ENCODE results near the gene LRRC7.
A peak's percentile ranks its signal among the peaks of the same experiment; 100 is the strongest.
"Not testable (repeated sequence)": the region's sequence is repeated elsewhere in the genome, so short reads cannot be mapped to it uniquely, and the experiment has no call there.

LRRC7 gene

DNA sequence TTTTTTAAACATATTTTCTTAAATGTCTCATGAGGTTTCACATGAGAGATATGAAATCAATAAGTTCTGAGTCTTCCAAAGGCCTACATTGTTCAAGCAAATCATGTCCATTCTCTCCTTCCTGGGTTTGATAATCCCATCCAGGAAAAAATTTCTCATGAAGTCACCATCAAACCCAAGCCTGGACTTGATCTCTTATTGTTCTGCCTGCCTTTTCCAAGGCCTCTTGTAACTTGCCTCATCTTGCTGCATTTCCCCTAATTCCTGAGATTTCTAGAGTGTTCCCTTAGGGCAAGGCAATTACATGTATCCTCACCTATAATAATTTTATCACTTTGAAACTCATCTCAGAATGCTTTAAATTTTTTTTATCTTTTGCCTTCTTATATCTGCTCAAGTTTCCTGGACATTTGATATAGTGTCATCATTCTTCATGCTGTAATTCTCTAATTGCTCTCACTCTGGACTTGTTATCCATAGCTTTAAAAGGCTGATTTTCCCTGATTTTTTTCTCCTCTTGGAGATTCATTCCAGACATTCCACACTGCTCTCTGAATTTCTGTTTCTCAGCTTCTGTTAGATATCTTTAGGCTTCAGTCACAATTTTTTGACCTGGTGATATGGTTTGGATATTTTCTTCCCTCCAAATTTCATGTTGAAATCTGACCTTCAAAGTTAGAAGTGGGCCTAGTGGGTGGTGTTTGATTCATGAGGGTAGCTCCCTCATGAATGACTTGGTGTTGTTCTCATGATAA lies 126.4 kb downstream of the LRRC7 start:
- Histone ChIP-seq H3K36me3 (ENCODE audit: insufficient read depth, low read length) (no peaks in the 10 kb centered on the region), H3K9me3 (ENCODE audit: low read depth, low read length) (no peaks in the 10 kb centered on the region), H3K4me3 (no peak overlapping the region), H3K27ac (no peak overlapping the region), H3K9ac (ENCODE audit: insufficient read length) (no peak overlapping the region)
- no peak for DNase-seq (ENCODE audit: low read depth, low spot score)
- TF ChIP-seq POLR2AphosphoS5 (IDR thresholded peaks at IDR 0.05; ENCODE audit: borderline replicate concordance, low read depth, low read length) (no peak), EZH2 (IDR thresholded peaks at IDR 0.05) (no peak), FOXP2 (optimal IDR thresholded peaks at IDR 0.05; ENCODE audit: control extremely low read depth, extremely low read length, insufficient read depth) (no peak)

DNA sequence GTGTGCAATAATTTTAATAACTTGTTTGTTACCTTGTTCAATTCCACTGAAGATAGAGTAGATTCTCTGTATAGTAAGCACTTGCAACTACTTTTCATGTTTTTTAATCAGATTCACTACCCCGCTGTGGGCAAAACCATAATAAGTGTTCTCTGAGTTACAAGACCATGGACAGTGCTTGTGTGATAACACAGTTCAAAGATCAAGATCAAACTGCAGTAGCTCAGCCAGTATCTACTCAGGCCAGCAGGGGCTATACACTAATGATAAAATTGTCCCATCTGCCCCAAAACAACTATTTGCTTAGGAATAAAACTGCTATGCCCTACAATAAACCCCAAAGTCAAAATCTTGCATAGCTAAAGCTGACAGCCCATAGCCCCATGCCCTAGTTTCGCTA lies 129.6 kb downstream of the LRRC7 start:
- Histone ChIP-seq H3K4me3 (no peak overlapping the region), H3K9me3 (ENCODE audit: low read depth, low read length) (no peaks in the 10 kb centered on the region), H3K9ac (ENCODE audit: insufficient read length) (no peak overlapping the region), H3K27ac (no peak overlapping the region), H3K36me3 (ENCODE audit: insufficient read depth, low read length) (no peaks in the 10 kb centered on the region)
- no peak for DNase-seq (ENCODE audit: low read depth, low spot score)
- TF ChIP-seq EZH2 (IDR thresholded peaks at IDR 0.05) (no peak), FOXP2 (optimal IDR thresholded peaks at IDR 0.05; ENCODE audit: control extremely low read depth, extremely low read length, insufficient read depth) (no peak), POLR2AphosphoS5 (IDR thresholded peaks at IDR 0.05; ENCODE audit: borderline replicate concordance, low read depth, low read length) (no peak)

DNA sequence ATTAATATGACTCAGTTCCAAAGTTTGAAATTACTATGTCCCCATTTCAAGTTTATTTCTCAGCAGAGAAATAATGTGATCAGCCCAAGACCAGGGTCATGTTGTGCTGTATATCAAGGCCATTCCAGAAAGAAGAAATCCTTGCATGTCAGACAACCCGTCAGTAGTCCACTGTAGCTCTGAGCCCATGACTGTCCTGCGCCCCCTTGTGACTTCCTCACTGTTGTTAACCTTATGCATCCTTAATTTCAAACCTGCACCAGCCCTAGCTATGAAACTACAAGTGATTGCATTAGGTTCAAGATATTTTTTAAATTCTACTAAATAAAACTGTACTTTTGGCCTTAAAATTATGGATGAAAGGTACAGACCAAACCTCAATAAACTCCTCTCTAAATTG lies 133.0 kb downstream of the LRRC7 start:
- Histone ChIP-seq H3K4me3 (no peak overlapping the region), H3K9me3 (ENCODE audit: low read depth, low read length) (no peaks in the 10 kb centered on the region), H3K36me3 (ENCODE audit: insufficient read depth, low read length) (no peaks in the 10 kb centered on the region), H3K9ac (ENCODE audit: insufficient read length) (no peak overlapping the region), H3K27ac (no peak overlapping the region)
- no peak for DNase-seq (ENCODE audit: low read depth, low spot score)
- TF ChIP-seq FOXP2 (optimal IDR thresholded peaks at IDR 0.05; ENCODE audit: control extremely low read depth, extremely low read length, insufficient read depth) (no peak), POLR2AphosphoS5 (IDR thresholded peaks at IDR 0.05; ENCODE audit: borderline replicate concordance, low read depth, low read length) (no peak), EZH2 (IDR thresholded peaks at IDR 0.05) (no peak)

DNA sequence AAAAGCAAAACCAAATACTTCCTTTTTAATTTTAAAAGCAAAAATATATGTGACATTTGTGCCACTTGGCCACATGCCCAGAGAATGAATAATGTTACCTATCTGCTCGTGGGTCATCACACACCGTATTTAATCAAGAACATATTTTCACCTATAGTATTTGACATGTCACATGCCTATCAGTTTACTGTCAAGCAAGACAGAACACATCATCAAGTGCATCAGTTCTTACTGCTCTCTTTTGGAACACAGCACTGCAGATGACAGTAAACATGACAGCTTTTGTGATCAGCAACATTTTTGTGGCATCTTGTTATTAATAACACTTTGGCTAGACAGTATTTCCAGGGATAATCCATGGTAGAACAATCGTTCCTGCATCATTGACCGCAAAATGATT lies 134.4 kb downstream of the LRRC7 start:
- Histone ChIP-seq H3K4me3 (no peak overlapping the region), H3K27ac (no peak overlapping the region), H3K9ac (ENCODE audit: insufficient read length) (no peak overlapping the region), H3K9me3 (ENCODE audit: low read depth, low read length) (no peaks in the 10 kb centered on the region), H3K36me3 (ENCODE audit: insufficient read depth, low read length) (no peaks in the 10 kb centered on the region)
- no peak for DNase-seq (ENCODE audit: low read depth, low spot score)
- no peak for TF ChIP-seq FOXP2 (optimal IDR thresholded peaks at IDR 0.05; ENCODE audit: control extremely low read depth, extremely low read length, insufficient read depth)
- TF ChIP-seq EZH2 (IDR thresholded peaks at IDR 0.05), result no peak
- no peak for TF ChIP-seq POLR2AphosphoS5 (IDR thresholded peaks at IDR 0.05; ENCODE audit: borderline replicate concordance, low read depth, low read length)

DNA sequence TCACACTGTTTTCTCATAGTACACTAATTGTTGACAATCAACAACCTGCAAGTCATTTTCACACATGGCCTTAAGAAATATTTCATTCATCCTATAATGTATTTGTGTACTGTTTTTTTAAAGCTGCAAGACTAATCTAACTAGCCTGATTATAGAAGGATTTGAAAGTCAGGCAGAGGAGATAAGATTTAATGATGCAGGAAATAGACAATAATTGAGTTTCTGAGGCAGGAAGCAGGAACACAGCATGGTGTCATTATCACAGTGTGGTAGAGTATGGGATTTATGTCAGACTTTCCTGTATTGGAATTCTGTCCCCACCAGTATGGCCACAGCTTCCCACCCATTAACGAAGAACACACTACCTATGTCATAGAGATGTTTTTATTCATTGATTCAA lies 138.8 kb downstream of the LRRC7 start:
- TF ChIP-seq POLR2AphosphoS5 (IDR thresholded peaks at IDR 0.05; ENCODE audit: borderline replicate concordance, low read depth, low read length) (peak; percentile 35; the same call in 1 of the 2 replicates), FOXP2 (optimal IDR thresholded peaks at IDR 0.05; ENCODE audit: control extremely low read depth, extremely low read length, insufficient read depth) (no peak)

DNA sequence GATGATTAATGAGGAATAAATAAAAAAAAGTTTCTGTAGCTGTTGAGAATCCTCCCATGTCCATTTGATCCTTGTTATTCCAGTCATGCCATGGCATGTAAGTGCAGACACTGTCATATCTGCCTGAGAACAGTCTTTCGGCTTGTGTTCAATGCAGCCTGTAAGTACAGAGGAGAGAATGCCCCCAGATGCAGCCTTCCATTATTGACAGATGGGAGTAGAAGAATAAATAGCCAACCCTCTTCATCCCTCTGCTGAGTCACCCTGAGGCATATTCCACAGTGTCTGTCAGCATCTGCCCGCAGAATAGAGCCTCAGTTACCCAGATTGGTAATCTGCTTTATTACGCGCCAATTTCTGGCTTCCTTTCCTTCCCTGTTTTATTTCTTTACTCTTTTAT lies 139.4 kb downstream of the LRRC7 start:
- H3K27ac ChIP-seq, result no peak overlapping the region

More for the DNA sequence above, 138.8 kb downstream of the LRRC7 start:
- no peak overlapping the region for H3K27ac ChIP-seq
- peak; percentile 83 for DNase-seq (ENCODE audit: low read depth, low spot score)
- H3K9ac ChIP-seq (ENCODE audit: insufficient read length), result no peak overlapping the region
- no peaks in the 10 kb centered on the region for H3K9me3 ChIP-seq (ENCODE audit: low read depth, low read length)
- H3K36me3 ChIP-seq (ENCODE audit: insufficient read depth, low read length), result no peaks in the 10 kb centered on the region
- no peak overlapping the region for H3K4me3 ChIP-seq

DNA sequence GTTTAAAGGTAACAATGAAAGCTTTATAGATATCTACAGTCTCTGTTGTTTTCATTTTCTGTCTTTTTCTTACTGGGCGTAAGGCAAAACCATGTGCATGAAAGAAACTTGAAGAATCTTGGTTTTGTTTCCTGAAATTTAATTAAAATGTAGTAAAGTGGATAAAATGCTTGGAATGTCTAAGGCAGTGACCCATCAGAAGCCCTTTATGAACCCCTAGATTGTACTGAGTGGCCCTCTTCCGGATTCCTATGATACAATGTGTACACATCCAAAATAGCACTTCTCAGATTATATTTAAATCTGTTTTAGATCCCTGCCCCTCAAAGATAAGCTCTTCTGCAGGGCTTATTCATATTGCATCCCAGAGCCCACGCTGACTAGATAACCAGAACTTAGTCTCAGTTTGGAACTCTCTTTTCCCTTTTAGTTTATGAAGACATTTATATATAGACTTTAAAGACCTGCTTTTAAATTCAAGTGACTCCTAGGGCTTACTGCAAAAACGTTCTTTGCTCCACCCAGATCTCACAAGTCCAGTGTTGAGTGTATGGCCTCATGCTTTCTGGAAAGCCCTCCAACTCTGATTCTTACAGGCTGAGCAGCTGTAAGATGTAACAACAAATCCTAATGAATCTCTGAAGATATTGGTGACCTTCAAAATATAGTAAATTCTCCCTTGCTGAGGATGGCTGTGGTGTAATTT lies 142.9 kb downstream of the LRRC7 start:
- no peaks in the 10 kb centered on the region for H3K36me3 ChIP-seq (ENCODE audit: insufficient read depth, low read length)
- no peak overlapping the region for H3K9ac ChIP-seq (ENCODE audit: insufficient read length)
- no peak for DNase-seq (ENCODE audit: low read depth, low spot score)
- H3K27ac ChIP-seq, result no peak overlapping the region
- TF ChIP-seq FOXP2 (optimal IDR thresholded peaks at IDR 0.05; ENCODE audit: control extremely low read depth, extremely low read length, insufficient read depth) (no peak), EZH2 (IDR thresholded peaks at IDR 0.05) (no peak)
- no peak overlapping the region for H3K4me3 ChIP-seq
- no peaks in the 10 kb centered on the region for H3K9me3 ChIP-seq (ENCODE audit: low read depth, low read length)

More for the DNA sequence above, 139.4 kb downstream of the LRRC7 start:
- no peaks in the 10 kb centered on the region for H3K36me3 ChIP-seq (ENCODE audit: insufficient read depth, low read length)
- H3K4me3 ChIP-seq, result no peak overlapping the region
- no peaks in the 10 kb centered on the region for H3K9me3 ChIP-seq (ENCODE audit: low read depth, low read length)
- no peak for TF ChIP-seq EZH2 (IDR thresholded peaks at IDR 0.05)
- no peak overlapping the region for H3K9ac ChIP-seq (ENCODE audit: insufficient read length)
- no peak for DNase-seq (ENCODE audit: low read depth, low spot score)

DNA sequence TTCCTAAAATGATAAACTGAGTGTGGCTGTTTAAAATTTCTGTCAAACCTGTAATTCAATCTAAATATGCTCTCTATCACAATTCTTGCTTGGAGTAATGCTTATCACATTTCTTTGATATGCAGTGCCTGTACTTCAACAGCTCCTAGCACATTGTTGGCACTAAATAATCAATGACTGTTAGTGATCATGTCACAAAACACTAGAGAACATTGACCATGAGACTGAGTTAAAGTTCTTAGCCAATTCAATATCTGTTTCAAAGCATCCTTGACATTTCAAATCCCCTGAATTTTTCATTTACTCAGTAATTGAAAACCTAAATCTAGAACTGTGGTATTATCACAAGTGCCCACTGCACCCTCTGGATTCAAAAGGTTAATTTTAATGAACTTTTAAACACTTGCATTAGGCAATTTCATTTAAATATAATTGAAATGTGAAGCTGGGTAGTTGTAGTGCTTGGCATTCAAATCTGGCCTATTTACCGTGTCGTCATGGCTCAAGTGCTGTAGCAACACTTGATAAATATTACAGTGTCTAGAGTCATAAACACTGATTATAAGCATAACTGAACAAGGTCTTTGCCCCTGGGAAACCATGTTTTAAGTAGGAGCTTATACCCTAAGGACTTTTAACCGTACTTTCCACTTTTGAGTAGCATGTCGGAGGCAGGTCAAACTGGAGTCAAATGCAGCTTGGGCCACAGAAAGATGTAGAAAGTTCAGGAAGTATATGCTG lies 143.6 kb downstream of the LRRC7 start:
- no peak overlapping the region for H3K9ac ChIP-seq (ENCODE audit: insufficient read length)
- no peaks in the 10 kb centered on the region for H3K9me3 ChIP-seq (ENCODE audit: low read depth, low read length)
- no peak for DNase-seq (ENCODE audit: low read depth, low spot score)
- no peaks in the 10 kb centered on the region for H3K36me3 ChIP-seq (ENCODE audit: insufficient read depth, low read length)
- no peak overlapping the region for H3K4me3 ChIP-seq
- no peak overlapping the region for H3K27ac ChIP-seq
- TF ChIP-seq FOXP2 (optimal IDR thresholded peaks at IDR 0.05; ENCODE audit: control extremely low read depth, extremely low read length, insufficient read depth), result no peak
- TF ChIP-seq POLR2AphosphoS5 (IDR thresholded peaks at IDR 0.05; ENCODE audit: borderline replicate concordance, low read depth, low read length), result no peak
- TF ChIP-seq EZH2 (IDR thresholded peaks at IDR 0.05), result no peak

DNA sequence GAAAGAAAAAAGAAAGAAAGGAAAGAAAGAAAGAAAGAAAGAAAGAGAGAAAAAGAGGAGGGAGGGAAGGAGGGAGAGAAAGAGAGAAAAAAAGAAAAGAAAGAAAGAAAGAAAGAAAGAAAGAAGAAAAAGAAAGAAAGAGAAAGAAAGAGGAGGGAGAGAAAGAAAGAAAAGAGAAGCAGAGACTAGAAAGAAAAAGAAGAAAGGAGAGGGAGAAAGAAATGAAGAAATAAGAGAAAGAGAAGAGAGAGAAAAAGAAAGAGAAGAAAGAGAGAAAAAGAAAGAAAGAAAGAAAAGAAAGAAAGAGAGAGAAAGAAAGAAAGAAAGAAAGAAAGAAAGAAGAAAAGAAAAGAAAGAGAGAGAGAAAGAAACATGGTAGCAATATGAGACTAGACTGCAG lies 150.1 kb downstream of the LRRC7 start:
- not testable (repeated sequence) for H3K9me3 ChIP-seq (ENCODE audit: low read depth, low read length); H3K27ac ChIP-seq; H3K4me3 ChIP-seq; DNase-seq (ENCODE audit: low read depth, low spot score); H3K9ac ChIP-seq (ENCODE audit: insufficient read length); H3K36me3 ChIP-seq (ENCODE audit: insufficient read depth, low read length)

Measured in SK-N-MC (cell line).